Mesendoderm (in vitro differentiated cells): ENCODE results near the gene FRY.

Source experiments
- DNase-seq: peaks from one replicate; pipeline ENCODE4 v3.0.0; 2013
- H2AK5ac ChIP-seq: 2 replicates; pipeline ENCODE4 v1.6.1; 2013; ENCODE audit warnings: low read length, inconsistent platforms
- H2BK120ac ChIP-seq: 2 replicates; pipeline ENCODE4 v1.6.1; 2013; ENCODE audit warnings: low read depth, mild to moderate bottlenecking, low read length, moderate library complexity, mixed read lengths
- H2BK15ac ChIP-seq: replicated peaks from 2 replicates; pipeline ENCODE4 v1.6.1; 2013; ENCODE audit warnings: low read depth, mild to moderate bottlenecking, moderate library complexity
- H2BK5ac ChIP-seq: 2 replicates; pipeline ENCODE4 v1.6.1; 2013; ENCODE audit warnings: low read length, inconsistent platforms
- H3K18ac ChIP-seq: 2 replicates; pipeline ENCODE4 v1.6.1; 2013; ENCODE audit warnings: mild to moderate bottlenecking, low read length, mixed read lengths
- H3K23ac ChIP-seq: one replicate; pipeline ENCODE4 v1.6.1; 2013; ENCODE audit warnings: low read length
- H3K27ac ChIP-seq: 2 replicates; pipeline ENCODE4 v1.5.1; 2013; ENCODE audit warnings: low read depth, mild to moderate bottlenecking, inconsistent platforms, low read length, moderate library complexity
- H3K27me3 ChIP-seq: 2 replicates; pipeline ENCODE4 v1.6.1; 2013; ENCODE audit warnings: low read length, control low read depth, mild to moderate bottlenecking, inconsistent platforms; ENCODE audit not compliant: insufficient read depth, poor library complexity
- H3K36me3 ChIP-seq: 2 replicates; pipeline ENCODE4 v1.6.1; 2013; ENCODE audit warnings: low read length, inconsistent platforms; ENCODE audit not compliant: control insufficient read depth, insufficient read depth
- H3K4ac ChIP-seq: one replicate; pipeline ENCODE4 v1.6.1; 2013; ENCODE audit warnings: low read depth, mild to moderate bottlenecking, low read length, moderate library complexity
- H3K4me1 ChIP-seq: 2 replicates; pipeline ENCODE4 v1.6.1; 2013; ENCODE audit warnings: low read depth, low read length, inconsistent platforms; ENCODE audit not compliant: control insufficient read depth
- H3K4me2 ChIP-seq: 2 replicates; pipeline ENCODE4 v1.6.1; 2013; ENCODE audit warnings: low read length
- H3K4me3 ChIP-seq: 2 replicates; pipeline ENCODE4 v1.5.1; 2013; ENCODE audit warnings: mild to moderate bottlenecking, low read length
- H3K56ac ChIP-seq: one replicate; pipeline ENCODE4 v1.6.1; 2013; ENCODE audit warnings: low read length
- H3K79me1 ChIP-seq: 2 replicates; pipeline ENCODE4 v1.6.1; 2013; ENCODE audit warnings: low read length, inconsistent platforms
- H3K79me2 ChIP-seq: 2 replicates; pipeline ENCODE4 v1.6.1; 2013; ENCODE audit warnings: mild to moderate bottlenecking, low read length; ENCODE audit not compliant: control insufficient read depth, insufficient read depth
- H3K9ac ChIP-seq: 2 replicates; pipeline ENCODE4 v1.6.1; 2013; ENCODE audit warnings: low read length, inconsistent platforms
- H4K5ac ChIP-seq: one replicate; pipeline ENCODE4 v1.6.1; 2013; ENCODE audit warnings: low read length
- H4K8ac ChIP-seq: one replicate; pipeline ENCODE4 v1.6.1; 2013; ENCODE audit warnings: low read depth, mild to moderate bottlenecking, control low read depth, low read length, moderate library complexity
- WGBS: extraction: QIAGEN DNeasy Blood & Tissue Kit; methylation state at CpG from one replicate; pipeline ENCODE4 v1.1.7; 2013; ENCODE audit warnings: low lambda C conversion rate, missing lambda C conversion rate; ENCODE audit not compliant: insufficient coverage; ENCODE audit errors: extremely low coverage; 5-methylcytosine and 5-hydroxymethylcytosine counted together

The FRY gene

GRCh38 chr13:32248801-32249200 lies 217.2 kb downstream of the FRY start:
- H2BK120ac ChIP-seq, result no peak overlapping the region
- H3K56ac ChIP-seq, result no peak overlapping the region
- no peak overlapping the region for H4K8ac ChIP-seq
- no peaks in the 10 kb centered on the region for H3K79me1 ChIP-seq
- no peaks in the 10 kb centered on the region for H3K27me3 ChIP-seq
- no peak overlapping the region for H3K23ac ChIP-seq
- H3K27ac ChIP-seq, result no peak overlapping the region
- no peaks in the 10 kb centered on the region for H3K36me3 ChIP-seq
- no peak overlapping the region for H2AK5ac ChIP-seq
- no peak overlapping the region for H3K18ac ChIP-seq
- H3K4me1 ChIP-seq, result no peaks in the 10 kb centered on the region
- no peak overlapping the region for H3K4me2 ChIP-seq
- no peak overlapping the region for H4K5ac ChIP-seq
- WGBS, result no CpG with 5 or more reads among the region's 3 CpGs
- H3K9ac ChIP-seq, result no peak overlapping the region
- H3K4me3 ChIP-seq, result no peak overlapping the region
- no peaks in the 10 kb centered on the region for H3K79me2 ChIP-seq
- no peak overlapping the region for H3K4ac ChIP-seq
- H2BK15ac ChIP-seq, result no peak overlapping the region
- H2BK5ac ChIP-seq, result no peak overlapping the region
- DNase-seq, result no peak

- Histone ChIP-seq H3K27ac (no peak overlapping the region), H2BK120ac (no peak overlapping the region), H4K5ac (no peak overlapping the region), H3K27me3 (no peaks in the 10 kb centered on the region), H3K79me2 (no peaks in the 10 kb centered on the region), H3K9ac (no peak overlapping the region), H3K18ac (no peak overlapping the region), H3K4me1 (no peaks in the 10 kb centered on the region), H3K79me1 (no peaks in the 10 kb centered on the region), H3K56ac (no peak overlapping the region), H2BK15ac (no peak overlapping the region), H3K36me3 (no peaks in the 10 kb centered on the region), H4K8ac (no peak overlapping the region), H3K4me2 (no peak overlapping the region), H3K23ac (no peak overlapping the region), H3K4ac (no peak overlapping the region), H3K4me3 (no peak overlapping the region), H2BK5ac (no peak overlapping the region), H2AK5ac (no peak overlapping the region)
- no CpG with 5 or more reads among the region's 4 CpGs for WGBS
- no peak for DNase-seq
Measured at GRCh38 chr13:32252812-32253438, 221.4 kb downstream of the FRY start.

DNA sequence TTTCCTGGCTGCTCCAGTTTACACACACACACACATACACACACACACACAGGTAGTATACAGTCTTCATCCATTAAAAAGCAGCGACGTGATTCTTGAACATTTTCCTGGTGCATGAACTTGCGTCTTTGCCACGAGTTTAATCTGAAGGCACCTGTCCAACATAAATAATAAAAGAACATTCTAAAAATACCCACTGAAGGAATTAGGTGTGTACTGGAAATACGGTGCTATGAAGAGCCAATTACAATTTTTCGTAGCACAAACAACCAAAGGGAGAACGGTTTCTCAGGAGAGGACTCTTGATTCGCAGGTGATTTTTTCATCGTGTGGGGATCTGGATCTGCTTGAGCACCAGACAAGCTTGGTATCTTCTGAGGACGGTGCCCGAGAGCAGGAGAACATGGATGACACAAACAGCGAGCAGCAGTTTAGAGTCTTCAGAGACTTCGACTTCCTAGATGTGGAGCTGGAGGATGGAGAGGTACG lies 222.4 kb downstream of the FRY start:
- Histone ChIP-seq H3K18ac (no peak overlapping the region), H3K4me2 (no peak overlapping the region), H3K23ac (no peak overlapping the region), H2BK5ac (no peak overlapping the region), H2BK15ac (no peak overlapping the region), H2BK120ac (no peak overlapping the region), H3K56ac (no peak overlapping the region), H3K27ac (no peak overlapping the region), H3K27me3 (no peaks in the 10 kb centered on the region), H3K9ac (no peak overlapping the region), H3K36me3 (no peaks in the 10 kb centered on the region), H4K5ac (no peak overlapping the region), H4K8ac (no peak overlapping the region), H3K4ac (no peak overlapping the region), H2AK5ac (no peak overlapping the region), H3K4me1 (no peaks in the 10 kb centered on the region), H3K79me1 (no peaks in the 10 kb centered on the region), H3K4me3 (no peak overlapping the region), H3K79me2 (no peaks in the 10 kb centered on the region)
- no CpG with 5 or more reads among the region's 14 CpGs for WGBS
- DNase-seq, result no peak

DNA sequence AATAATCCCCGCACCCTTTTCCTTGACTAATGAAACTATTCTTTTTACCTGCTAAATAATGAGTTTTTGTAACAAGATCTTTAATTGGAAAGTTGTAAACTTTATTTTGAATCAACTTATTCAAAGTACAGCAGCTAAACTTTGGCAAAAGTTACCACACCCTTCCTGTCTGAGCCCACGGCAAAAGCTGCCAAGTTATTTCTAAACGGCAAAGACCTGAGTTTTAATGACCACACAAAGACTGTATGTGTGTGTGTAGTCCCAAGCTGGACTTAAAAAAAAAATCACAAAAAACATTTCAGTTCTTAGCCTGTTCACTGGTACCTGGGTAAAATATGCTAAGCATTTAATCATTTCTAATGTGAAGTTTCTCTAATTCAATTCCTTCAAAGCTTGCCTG lies 222.8 kb downstream of the FRY start:
- no peaks in the 10 kb centered on the region for H3K79me2 ChIP-seq
- no peak overlapping the region for H3K23ac ChIP-seq
- no peak overlapping the region for H2BK120ac ChIP-seq
- no peak for DNase-seq
- no peak overlapping the region for H2BK5ac ChIP-seq
- no peak overlapping the region for H2BK15ac ChIP-seq
- no peaks in the 10 kb centered on the region for H3K36me3 ChIP-seq
- H3K79me1 ChIP-seq, result no peaks in the 10 kb centered on the region
- H4K8ac ChIP-seq, result no peak overlapping the region
- H3K27ac ChIP-seq, result no peak overlapping the region
- no peak overlapping the region for H3K56ac ChIP-seq
- no peak overlapping the region for H2AK5ac ChIP-seq
- no peak overlapping the region for H3K4ac ChIP-seq
- no peak overlapping the region for H3K18ac ChIP-seq
- no peak overlapping the region for H3K9ac ChIP-seq
- no peak overlapping the region for H4K5ac ChIP-seq
- H3K4me3 ChIP-seq, result no peak overlapping the region
- no peak overlapping the region for H3K4me2 ChIP-seq
- no peaks in the 10 kb centered on the region for H3K4me1 ChIP-seq
- WGBS, result no CpG with 5 or more reads among the region's 3 CpGs
- H3K27me3 ChIP-seq, result no peaks in the 10 kb centered on the region

- Histone ChIP-seq H3K4me1 (no peaks in the 10 kb centered on the region), H4K5ac (no peak overlapping the region), H3K4ac (no peak overlapping the region), H3K79me1 (no peaks in the 10 kb centered on the region), H2BK120ac (no peak overlapping the region), H2BK15ac (no peak overlapping the region), H3K36me3 (no peaks in the 10 kb centered on the region), H3K18ac (no peak overlapping the region), H3K23ac (no peak overlapping the region), H3K56ac (no peak overlapping the region), H3K27ac (no peak overlapping the region), H3K4me3 (no peak overlapping the region), H3K9ac (no peak overlapping the region), H3K79me2 (no peaks in the 10 kb centered on the region), H2AK5ac (no peak overlapping the region), H4K8ac (no peak overlapping the region), H3K27me3 (no peaks in the 10 kb centered on the region), H3K4me2 (no peak overlapping the region), H2BK5ac (no peak overlapping the region)
- WGBS, result no CpG with 5 or more reads among the region's 10 CpGs
- no peak for DNase-seq
Measured at GRCh38 chr13:32254916-32255723, 223.5 kb downstream of the FRY start.
